Neural cell (in vitro differentiated cells): ENCODE data around the gene NF2. TPM values are rescaled to one million over a fixed set of nuclear protein-coding genes. Genes with fewer than 3 reads are reported as not detected.

ENCODE experiments used
- H2AFZ ChIP-seq: fragments of 200-600, 300-800 bp; sonication (generic), shearing (Covaris generic); 2 replicates; pipeline ENCODE4 v1.6.0; 2014; ENCODE audit warnings: low read depth, mild to moderate bottlenecking, antibody characterized with exemption, low read length, moderate library complexity
- H3F3A ChIP-seq: fragments of 200-600 bp; shearing (Covaris generic); 2 replicates; pipeline ENCODE4 v1.6.1; 2016; ENCODE audit warnings: mild to moderate bottlenecking, moderate library complexity, mixed read lengths, antibody characterized with exemption, low read length; ENCODE audit not compliant: insufficient read depth, poor library complexity, severe bottlenecking
- H3K27ac ChIP-seq: fragments of 200-600, 300-800 bp; sonication (generic), shearing (Covaris generic); 2 replicates; pipeline ENCODE4 v1.5.1; 2014; ENCODE audit warnings: mild to moderate bottlenecking, low read length, moderate library complexity
- H3K27me3 ChIP-seq: fragments of 300-800, 200-600 bp; sonication (generic), shearing (Covaris generic); 2 replicates; pipeline ENCODE4 v1.6.0; 2014; ENCODE audit warnings: mild to moderate bottlenecking, low read depth, low read length, moderate library complexity; ENCODE audit not compliant: insufficient read depth
- H3K36me3 ChIP-seq: fragments of 300-800, 200-600 bp; sonication (generic), shearing (Covaris generic); 2 replicates; pipeline ENCODE4 v1.5.1; 2014; ENCODE audit warnings: mild to moderate bottlenecking, antibody characterized with exemption, low read length, moderate library complexity; ENCODE audit not compliant: insufficient read depth
- H3K4me2 ChIP-seq: fragments of 300-800, 200-600 bp; sonication (generic), shearing (Covaris generic); 2 replicates; pipeline ENCODE4 v1.6.0; 2014; ENCODE audit warnings: mild to moderate bottlenecking, low read length
- H3K4me3 ChIP-seq: fragments of 300-800, 200-600 bp; sonication (generic), shearing (Covaris generic); 2 replicates; pipeline ENCODE4 v1.5.1; 2014; ENCODE audit warnings: mild to moderate bottlenecking, low read length, moderate library complexity
- H3K79me2 ChIP-seq: fragments of 200-600 bp; shearing (Covaris generic); replicated peaks from 2 replicates; pipeline ENCODE4 v1.6.0; 2014; ENCODE audit warnings: mild to moderate bottlenecking, low read length, moderate library complexity; ENCODE audit not compliant: insufficient read depth
- H3K9ac ChIP-seq: fragments of 300-800, 200-600 bp; sonication (generic), shearing (Covaris generic); 2 replicates; pipeline ENCODE4 v1.6.1; 2016; ENCODE audit warnings: mild to moderate bottlenecking, low read length, mixed read lengths
- H3K9me2 ChIP-seq: fragments of 200-600 bp; shearing (Covaris generic); 2 replicates; pipeline ENCODE4 v1.6.1; 2016; ENCODE audit warnings: mild to moderate bottlenecking, low read length, mixed read lengths; ENCODE audit not compliant: insufficient read depth
- H3K9me3 ChIP-seq: fragments of 200-600, 300-800 bp; sonication (generic), shearing (Covaris generic); 2 replicates; pipeline ENCODE4 v1.6.1; 2016; ENCODE audit warnings: mild to moderate bottlenecking, mixed run types, low read length, moderate library complexity, mixed read lengths
- H4K20me1 ChIP-seq: fragments of 200-600 bp; shearing (Covaris generic); 2 replicates; pipeline ENCODE4 v1.6.1; 2016; ENCODE audit warnings: mild to moderate bottlenecking, mixed run types; ENCODE audit not compliant: insufficient read depth
- EP300 ChIP-seq: fragments of 450-650 bp; conservative IDR thresholded peaks from 2 replicates; pipeline ENCODE4 v1.6.1; 2014; ENCODE audit warnings: antibody characterized with exemption, mild to moderate bottlenecking, moderate library complexity; ENCODE audit not compliant: poor library complexity, severe bottlenecking
- EZH2 ChIP-seq: fragments of 200-600, 300-800 bp; shearing (Covaris generic), sonication (generic); IDR thresholded peaks from 2 replicates; pipeline ENCODE4 v1.6.1; 2014; ENCODE audit warnings: antibody characterized with exemption, low read length, borderline replicate concordance, mild to moderate bottlenecking; ENCODE audit not compliant: insufficient read depth, poor library complexity, severe bottlenecking
- MXI1 ChIP-seq: fragments of 450-650 bp; conservative IDR thresholded peaks from 2 replicates; pipeline ENCODE4 v1.6.1; 2014; ENCODE audit warnings: antibody characterized with exemption, mild to moderate bottlenecking; ENCODE audit not compliant: poor library complexity, severe bottlenecking
- POLR2AphosphoS5 ChIP-seq: IDR thresholded peaks from 2 replicates; pipeline ENCODE4 v1.6.1; 2012
- RAD21 ChIP-seq: fragments of 450-650 bp; conservative IDR thresholded peaks from 2 replicates; pipeline ENCODE4 v1.6.1; 2014; ENCODE audit warnings: antibody characterized with exemption, mild to moderate bottlenecking, moderate library complexity
- SMC3 ChIP-seq: fragments of 450-650 bp; conservative IDR thresholded peaks from 2 replicates; pipeline ENCODE4 v1.6.1; 2014; ENCODE audit warnings: antibody characterized with exemption, mild to moderate bottlenecking, moderate library complexity; ENCODE audit not compliant: poor library complexity
- TAF1 ChIP-seq: IDR thresholded peaks from 2 replicates; pipeline ENCODE4 v1.6.1; 2012; ENCODE audit warnings: low read depth
- polyA plus RNA-seq: library from polyadenylated mRNA; depleted of rRNA; stranded (reverse); fragments of >200 nt; gene quantifications from 2 replicates; pipeline ENCODE4 v1.2.3, GENCODE V29; 2014
- TF ChIP-seq, protein P1 (sequence below): IDR thresholded peaks from 2 replicates; pipeline ENCODE4 v1.6.1; 2012; ENCODE audit warnings: borderline replicate concordance
- TF ChIP-seq, protein P2 (sequence below): fragments of 450-650 bp; IDR thresholded peaks from 2 replicates; pipeline ENCODE4 v1.5.1; 2014; ENCODE audit warnings: antibody characterized with exemption, mild to moderate bottlenecking, moderate library complexity; ENCODE audit not compliant: poor library complexity, severe bottlenecking

The NF2 gene
- polyA plus RNA-seq, 1 donor from 2014 or later, result 18.7 TPM

DNA sequence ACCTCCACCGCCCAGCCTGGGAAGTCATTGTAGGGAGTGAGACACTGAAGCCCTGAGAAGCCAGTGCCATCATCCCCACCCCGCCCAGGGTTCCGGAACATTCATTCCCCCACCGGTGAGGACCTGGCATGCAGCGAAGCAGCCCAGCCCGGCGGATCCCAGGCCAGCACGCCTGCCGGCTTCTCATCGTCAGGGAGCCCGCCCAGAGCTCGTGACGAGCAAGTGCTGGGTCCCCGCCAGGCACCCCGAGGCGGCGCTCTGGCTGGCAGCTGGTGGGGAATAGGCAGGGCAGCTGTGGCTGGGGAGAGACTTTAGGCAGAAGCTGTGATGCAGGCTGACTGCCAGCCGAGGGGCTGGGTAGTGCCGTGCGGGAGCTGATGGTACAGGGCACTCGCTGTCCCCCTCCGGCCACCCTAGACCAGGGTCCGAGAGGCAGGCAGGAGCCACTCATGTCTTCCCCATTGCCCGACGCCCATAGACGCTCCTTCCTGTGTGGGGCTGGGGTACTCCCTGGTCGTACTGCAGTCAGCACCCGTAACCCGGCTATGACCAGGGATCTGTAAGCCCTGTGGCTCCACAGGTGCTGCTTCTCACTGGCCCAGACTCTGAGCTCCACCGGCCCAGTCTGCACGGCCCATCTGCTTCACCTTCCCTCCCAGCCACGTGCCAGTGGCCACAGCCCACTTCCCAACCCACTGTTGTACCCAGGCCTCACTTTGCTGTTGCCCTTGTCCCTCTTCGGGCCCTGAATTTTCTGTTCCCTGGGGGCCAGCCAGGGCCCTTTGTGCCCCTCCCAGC lies 91.9 kb downstream of the NF2 start:
- H4K20me1 ChIP-seq, result no peaks in the 10 kb centered on the region
- no peaks in the 10 kb centered on the region for H3K27me3 ChIP-seq
- H3K4me3 ChIP-seq, result no peak overlapping the region
- H3K36me3 ChIP-seq, result no peaks in the 10 kb centered on the region
- H3K79me2 ChIP-seq, result no peaks in the 10 kb centered on the region
- no peak overlapping the region for H2AFZ ChIP-seq
- no peaks in the 10 kb centered on the region for H3K9me2 ChIP-seq
- H3K27ac ChIP-seq, result no peak overlapping the region
- no peak for TF ChIP-seq MXI1
- TF ChIP-seq, protein P1, sequence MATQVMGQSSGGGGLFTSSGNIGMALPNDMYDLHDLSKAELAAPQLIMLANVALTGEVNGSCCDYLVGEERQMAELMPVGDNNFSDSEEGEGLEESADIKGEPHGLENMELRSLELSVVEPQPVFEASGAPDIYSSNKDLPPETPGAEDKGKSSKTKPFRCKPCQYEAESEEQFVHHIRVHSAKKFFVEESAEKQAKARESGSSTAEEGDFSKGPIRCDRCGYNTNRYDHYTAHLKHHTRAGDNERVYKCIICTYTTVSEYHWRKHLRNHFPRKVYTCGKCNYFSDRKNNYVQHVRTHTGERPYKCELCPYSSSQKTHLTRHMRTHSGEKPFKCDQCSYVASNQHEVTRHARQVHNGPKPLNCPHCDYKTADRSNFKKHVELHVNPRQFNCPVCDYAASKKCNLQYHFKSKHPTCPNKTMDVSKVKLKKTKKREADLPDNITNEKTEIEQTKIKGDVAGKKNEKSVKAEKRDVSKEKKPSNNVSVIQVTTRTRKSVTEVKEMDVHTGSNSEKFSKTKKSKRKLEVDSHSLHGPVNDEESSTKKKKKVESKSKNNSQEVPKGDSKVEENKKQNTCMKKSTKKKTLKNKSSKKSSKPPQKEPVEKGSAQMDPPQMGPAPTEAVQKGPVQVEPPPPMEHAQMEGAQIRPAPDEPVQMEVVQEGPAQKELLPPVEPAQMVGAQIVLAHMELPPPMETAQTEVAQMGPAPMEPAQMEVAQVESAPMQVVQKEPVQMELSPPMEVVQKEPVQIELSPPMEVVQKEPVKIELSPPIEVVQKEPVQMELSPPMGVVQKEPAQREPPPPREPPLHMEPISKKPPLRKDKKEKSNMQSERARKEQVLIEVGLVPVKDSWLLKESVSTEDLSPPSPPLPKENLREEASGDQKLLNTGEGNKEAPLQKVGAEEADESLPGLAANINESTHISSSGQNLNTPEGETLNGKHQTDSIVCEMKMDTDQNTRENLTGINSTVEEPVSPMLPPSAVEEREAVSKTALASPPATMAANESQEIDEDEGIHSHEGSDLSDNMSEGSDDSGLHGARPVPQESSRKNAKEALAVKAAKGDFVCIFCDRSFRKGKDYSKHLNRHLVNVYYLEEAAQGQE, result no peak
- no peak for TF ChIP-seq RAD21
- TF ChIP-seq TAF1, result no peak
- TF ChIP-seq, protein P2, sequence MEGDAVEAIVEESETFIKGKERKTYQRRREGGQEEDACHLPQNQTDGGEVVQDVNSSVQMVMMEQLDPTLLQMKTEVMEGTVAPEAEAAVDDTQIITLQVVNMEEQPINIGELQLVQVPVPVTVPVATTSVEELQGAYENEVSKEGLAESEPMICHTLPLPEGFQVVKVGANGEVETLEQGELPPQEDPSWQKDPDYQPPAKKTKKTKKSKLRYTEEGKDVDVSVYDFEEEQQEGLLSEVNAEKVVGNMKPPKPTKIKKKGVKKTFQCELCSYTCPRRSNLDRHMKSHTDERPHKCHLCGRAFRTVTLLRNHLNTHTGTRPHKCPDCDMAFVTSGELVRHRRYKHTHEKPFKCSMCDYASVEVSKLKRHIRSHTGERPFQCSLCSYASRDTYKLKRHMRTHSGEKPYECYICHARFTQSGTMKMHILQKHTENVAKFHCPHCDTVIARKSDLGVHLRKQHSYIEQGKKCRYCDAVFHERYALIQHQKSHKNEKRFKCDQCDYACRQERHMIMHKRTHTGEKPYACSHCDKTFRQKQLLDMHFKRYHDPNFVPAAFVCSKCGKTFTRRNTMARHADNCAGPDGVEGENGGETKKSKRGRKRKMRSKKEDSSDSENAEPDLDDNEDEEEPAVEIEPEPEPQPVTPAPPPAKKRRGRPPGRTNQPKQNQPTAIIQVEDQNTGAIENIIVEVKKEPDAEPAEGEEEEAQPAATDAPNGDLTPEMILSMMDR, result no peak
- no peak for TF ChIP-seq POLR2AphosphoS5
- no peak for TF ChIP-seq EP300
- no peak for TF ChIP-seq EZH2
- no peak for TF ChIP-seq SMC3
- no peaks in the 10 kb centered on the region for H3F3A ChIP-seq
- no peak overlapping the region for H3K9ac ChIP-seq
- no peaks in the 10 kb centered on the region for H3K9me3 ChIP-seq
- H3K4me2 ChIP-seq, result no peak overlapping the region

DNA sequence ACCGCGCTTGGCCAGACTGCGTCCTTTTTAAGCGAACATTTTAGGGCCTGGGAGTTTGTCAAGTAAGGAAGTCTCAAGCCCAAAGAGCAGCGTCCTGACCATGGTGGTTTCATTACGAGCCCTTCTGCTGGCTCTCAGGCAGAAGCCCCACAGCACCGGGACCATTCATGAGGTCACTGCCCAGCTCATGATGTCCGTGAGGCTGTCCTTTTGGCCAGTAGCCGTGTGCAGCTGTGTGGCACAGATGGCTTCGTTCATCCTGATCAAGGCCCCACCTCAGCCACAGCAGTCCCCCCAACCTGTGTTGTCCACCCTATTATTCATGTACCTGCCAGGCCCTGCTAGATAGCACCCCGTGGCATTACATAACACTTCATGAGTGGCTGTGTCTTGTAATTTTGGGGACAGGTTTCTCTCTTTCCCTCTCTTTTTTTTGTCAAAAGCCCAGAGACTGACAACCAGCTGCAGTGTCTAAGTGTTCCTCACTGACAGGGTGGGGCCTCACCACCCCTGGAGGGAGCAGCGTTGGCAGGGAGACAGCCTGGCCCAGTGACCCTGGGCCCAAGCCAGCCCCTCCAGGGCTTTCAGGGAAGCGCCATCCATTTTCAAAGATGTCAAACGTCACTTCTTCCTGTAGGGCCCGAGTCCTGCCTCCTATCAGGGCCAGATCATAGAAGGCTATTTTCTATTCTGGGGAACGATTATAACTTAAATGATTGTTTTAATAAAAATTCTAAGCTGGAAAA lies 94.6 kb downstream of the NF2 start:
- H3F3A ChIP-seq, result no peaks in the 10 kb centered on the region
- H4K20me1 ChIP-seq, result no peaks in the 10 kb centered on the region
- no peak overlapping the region for H2AFZ ChIP-seq
- H3K9ac ChIP-seq, result no peak overlapping the region
- no peak overlapping the region for H3K4me3 ChIP-seq
- no peak overlapping the region for H3K27ac ChIP-seq
- H3K9me2 ChIP-seq, result no peaks in the 10 kb centered on the region
- no peak overlapping the region for H3K4me2 ChIP-seq
- H3K36me3 ChIP-seq, result no peaks in the 10 kb centered on the region
- no peaks in the 10 kb centered on the region for H3K27me3 ChIP-seq
- TF ChIP-seq EZH2 (no peak), RAD21 (no peak), SMC3 (no peak), TAF1 (no peak), EP300 (no peak), POLR2AphosphoS5 (no peak), MXI1 (no peak)
- TF ChIP-seq, protein P2, result no peak
- TF ChIP-seq, protein P1, result no peak
- no peaks in the 10 kb centered on the region for H3K9me3 ChIP-seq
- no peaks in the 10 kb centered on the region for H3K79me2 ChIP-seq
